IMR-90 (cell line): ENCODE results near the gene GLP2R. TPM values are rescaled to one million over a fixed set of nuclear protein-coding genes. Genes with fewer than 3 reads are reported as not detected.

Experiments used
- ATAC-seq: fragments of 200-7000 bp; cut with Tn5 transposase; 2 replicates; pipeline ENCODE4 v1.9.1; 2020; ENCODE audit warnings: low read depth, mild to moderate bottlenecking, moderate library complexity
- BruUV-seq: library from RNA; stranded (reverse); fragments of 400-500 nt; replicated peaks from 2 replicates; lab custom pipeline; 2021; lab: Mats Ljungman, UMichigan
- CTCF ChIA-PET: fragments of 300-600 bp; formaldehyde crosslinking; extraction: SDS; loops from one replicate; lab custom pipeline; 2021; ENCODE audit warnings: antibody characterized with exemption; lab: Yijun Ruan, JAX
- POLR2A ChIA-PET: fragments of 300-600 bp; sonication (Branson Sonifier 250); formaldehyde crosslinking; loops from one replicate; lab custom pipeline; 2022; ENCODE audit warnings: antibody characterized with exemption; ENCODE audit not compliant: unreplicated experiment; lab: Charles Lee
- DNase-seq: peaks from one replicate; pipeline ENCODE4 v3.0.0; 2013
- H2AFZ ChIP-seq: replicated peaks from 2 replicates; pipeline ENCODE3; 2013; ENCODE audit warnings: low read length, mild to moderate bottlenecking; ENCODE audit not compliant: poor library complexity
- H2AK5ac ChIP-seq: 2 replicates; pipeline ENCODE4 v1.6.1; 2013; ENCODE audit warnings: low read depth, low read length, inconsistent platforms
- H2AK9ac ChIP-seq: replicated peaks from 2 replicates; pipeline ENCODE3; 2013; ENCODE audit warnings: mild to moderate bottlenecking, low read depth, low read length, moderate library complexity; ENCODE audit not compliant: poor library complexity
- H2BK120ac ChIP-seq: 2 replicates; pipeline ENCODE4 v1.6.1; 2013; ENCODE audit warnings: low read depth, low read length, inconsistent platforms
- H2BK15ac ChIP-seq: 3 replicates; pipeline ENCODE4 v1.6.1; 2013; ENCODE audit warnings: low read depth, low read length, inconsistent platforms
- H2BK20ac ChIP-seq: 2 replicates; pipeline ENCODE4 v1.6.1; 2013; ENCODE audit warnings: low read depth, mild to moderate bottlenecking, inconsistent platforms, low read length, moderate library complexity
- H2BK5ac ChIP-seq: 2 replicates; pipeline ENCODE4 v1.6.1; 2013; ENCODE audit warnings: mild to moderate bottlenecking, low read depth, low read length, inconsistent platforms; ENCODE audit not compliant: poor library complexity, severe bottlenecking
- H3K14ac ChIP-seq: replicated peaks from 2 replicates; pipeline ENCODE4 v1.6.1; 2013; ENCODE audit warnings: low read depth, low read length, inconsistent platforms
- H3K18ac ChIP-seq: 2 replicates; pipeline ENCODE4 v1.6.1; 2013; ENCODE audit warnings: low read depth, low read length, control low read depth
- H3K23ac ChIP-seq: 2 replicates; pipeline ENCODE4 v1.6.1; 2013; ENCODE audit warnings: low read depth, low read length, inconsistent platforms
- H3K27ac ChIP-seq: 2 replicates; pipeline ENCODE4 v1.5.1; 2013; ENCODE audit warnings: mild to moderate bottlenecking, control low read depth, low read length; ENCODE audit not compliant: insufficient read depth
- H3K27me3 ChIP-seq: 2 replicates; pipeline ENCODE4 v1.6.1; 2013; ENCODE audit warnings: low read length; ENCODE audit not compliant: control insufficient read depth, insufficient read depth
- H3K36me3 ChIP-seq: 2 replicates; pipeline ENCODE4 v1.6.1; 2013; ENCODE audit warnings: low read length, mixed read lengths; ENCODE audit not compliant: control insufficient read depth, insufficient read depth
- H3K4ac ChIP-seq: 2 replicates; pipeline ENCODE4 v1.6.1; 2013; ENCODE audit warnings: low read depth, low read length, inconsistent platforms
- H3K4me1 ChIP-seq: 2 replicates; pipeline ENCODE4 v1.6.1; 2013; ENCODE audit warnings: low read length, mixed read lengths; ENCODE audit not compliant: control insufficient read depth, insufficient read depth
- H3K4me2 ChIP-seq: 2 replicates; pipeline ENCODE4 v1.6.1; 2013; ENCODE audit warnings: low read depth, mild to moderate bottlenecking, control low read depth, low read length, moderate library complexity
- H3K4me3 ChIP-seq: 2 replicates; pipeline ENCODE4 v1.5.1; 2013; ENCODE audit warnings: low read depth, mild to moderate bottlenecking, control low read depth, low read length, moderate library complexity; ENCODE audit not compliant: insufficient read depth
- H3K56ac ChIP-seq: 2 replicates; pipeline ENCODE4 v1.6.1; 2013; ENCODE audit warnings: low read length, inconsistent platforms; ENCODE audit not compliant: insufficient read depth; ENCODE audit errors: extremely low read depth
- H3K79me1 ChIP-seq, 2 experiments: 2 replicates each; pipeline ENCODE4 v1.6.1; 2013; ENCODE audit warnings: low read length in 2 of 2, inconsistent platforms in 1 of 2, low read depth in 1 of 2
- H3K9ac ChIP-seq: 2 replicates; pipeline ENCODE4 v1.6.1; 2013; ENCODE audit warnings: low read depth, low read length, control low read depth
- H3K9me1 ChIP-seq: 2 replicates; pipeline ENCODE4 v1.6.1; 2013; ENCODE audit warnings: low read length, inconsistent platforms; ENCODE audit not compliant: insufficient read depth
- H3K9me3 ChIP-seq: 2 replicates; pipeline ENCODE4 v1.6.1; 2013; ENCODE audit warnings: low read length; ENCODE audit not compliant: control insufficient read depth, insufficient read depth
- H4K20me1 ChIP-seq: 2 replicates; pipeline ENCODE4 v1.6.1; 2013; ENCODE audit warnings: low read length, inconsistent platforms; ENCODE audit not compliant: insufficient read depth
- H4K5ac ChIP-seq: 2 replicates; pipeline ENCODE4 v1.6.1; 2013; ENCODE audit warnings: mild to moderate bottlenecking, low read depth, low read length, control low read depth
- H4K8ac ChIP-seq, 2 experiments: 2 replicates each; pipeline ENCODE4 v1.6.1; 2013; ENCODE audit warnings: low read depth in 2 of 2, low read length in 2 of 2, control low read depth in 1 of 2, inconsistent platforms in 1 of 2
- H4K91ac ChIP-seq: 2 replicates; pipeline ENCODE4 v1.6.1; 2013; ENCODE audit warnings: low read depth, low read length, inconsistent platforms; ENCODE audit not compliant: insufficient read depth
- CEBPB ChIP-seq: IDR thresholded peaks from 2 replicates; pipeline ENCODE4 v1.6.1; 2012; ENCODE audit warnings: low read depth, low read length, improper control_type of control experiment
- CTCF ChIP-seq: conservative IDR thresholded peaks from 2 replicates; pipeline ENCODE4 v1.5.1; 2012; ENCODE audit warnings: mild to moderate bottlenecking, low read depth, low read length, improper control_type of control experiment
- WGBS, 2 experiments: methylation state at CpG; one replicate each; pipeline versions ENCODE4 v1.1.5 to v1.1.7; 2013; ENCODE audit warnings: missing lambda C conversion rate in 2 of 2; ENCODE audit not compliant: insufficient read length in 1 of 2; ENCODE audit errors: extremely low coverage in 2 of 2; 5-methylcytosine and 5-hydroxymethylcytosine counted together
- dilution Hi-C: fragments of 300-500 bp; cut with HindIII; formaldehyde crosslinking; loops from one replicate; pipeline ENCODE4 v1.14.3; 2018; ENCODE audit warnings: low sequenced_read_pairs; ENCODE audit not compliant: unreplicated experiment
- in situ Hi-C: fragments of 300-500 bp; cut with MboI; formaldehyde crosslinking; loops from 3 replicates; pipeline ENCODE4 v1.14.3; 2019; ENCODE audit warnings: low sequenced_read_pairs, inconsistent platforms, mixed read lengths
- intact Hi-C: fragments of 100-400 bp; cut with micrococcal nuclease; formaldehyde crosslinking; loops from 2 replicates; pipeline ENCODE4 v1.10.0; 2022
- polyA plus RNA-seq, 3 experiments: library from polyadenylated mRNA; depleted of rRNA; stranded (reverse); fragments of >200 nt; gene quantifications; 2 replicates each; pipeline ENCODE4 v1.2.3, GENCODE V29; 2012; ENCODE audit warnings: low replicate concordance in 1 of 3
- total RNA-seq: library from RNA; depleted of rRNA; stranded (reverse); fragments of >200 nt; gene quantifications from 2 replicates; pipeline ENCODE4 v1.2.3, GENCODE V29; 2012

GLP2R gene
- total and polyA plus RNA-seq, 2 of the 4 experiments (the other 2 are of a cell fraction): 0.07 TPM; not detected in 1

GRCh38 chr17:9839433-9839832, 13.7 kb downstream of the GLP2R start:
- no peak overlapping the region for H2AFZ ChIP-seq
- no peak overlapping the region for H3K9ac ChIP-seq
- no peaks in the 10 kb centered on the region for H3K9me3 ChIP-seq
- peaks cover 4% of the 10 kb centered on the region; the same call in 1 of the 2 replicates for H3K9me1 ChIP-seq
- no peak overlapping the region for H3K56ac ChIP-seq
- peak overlapping the region; percentile 31; the same call in 1 of the 2 replicates for H3K18ac ChIP-seq
- TF ChIP-seq CTCF (peak; percentile 26; the same call in 1 of the 2 replicates), CEBPB (no peak)
- H3K27me3 ChIP-seq: no peaks in the 10 kb centered on the region
- H2BK120ac ChIP-seq: peak overlapping the region; percentile 79
- H2AK5ac ChIP-seq: 0 out of 2 replicates have a peak overlapping the region, but pooled peaks have one; percentile 36
- H2AK9ac ChIP-seq: no peak overlapping the region
- POLR2A ChIA-PET: interaction anchor here (0.5 kb wide), 1 partner anchor 42 kb away, joined by 8 read pairs; no protein-coding TSS in a partner anchor
- dilution Hi-C loops (no loop called here), in situ Hi-C loops (no loop called here), intact Hi-C loops (no loop called here)
- H4K20me1 ChIP-seq: no peaks in the 10 kb centered on the region
- 40% methylated on average over 1 of the region's 4 CpGs; no CpG with 5 or more reads in 1 of the 2 experiments for WGBS, 2 experiments
- DNase-seq (peak; percentile 26), ATAC-seq (no peak)
- H3K4me1 ChIP-seq: peaks cover 17% of the 10 kb centered on the region
- peak overlapping the region; percentile 46 for H2BK20ac ChIP-seq
- H3K14ac ChIP-seq: no peak overlapping the region
- H4K5ac ChIP-seq: no peak overlapping the region; the same call in 1 of the 2 replicates
- H3K23ac ChIP-seq: no peak overlapping the region
- CTCF ChIA-PET: interaction anchor here (0.8 kb wide), 1 partner anchor 10 kb away, joined by 4 read pairs; no protein-coding TSS in a partner anchor
- peak overlapping the region in 1 of 2 experiments; percentile 56; a peak in 1 of 4 replicates for H4K8ac ChIP-seq
- H3K4me2 ChIP-seq: no peak overlapping the region
- H2BK15ac ChIP-seq: no peak overlapping the region; the same call in 2 of the 3 replicates
- H3K4me3 ChIP-seq: no peak overlapping the region
- BruUV-seq: no TSS peak
- H2BK5ac ChIP-seq: no peak overlapping the region
- H3K36me3 ChIP-seq: no peaks in the 10 kb centered on the region
- no peak overlapping the region for H3K27ac ChIP-seq
- H4K91ac ChIP-seq: peak overlapping the region; percentile 26; the same call in 1 of the 2 replicates
- H3K4ac ChIP-seq: peak overlapping the region; percentile 56; the same call in 1 of the 2 replicates
- H3K79me1 ChIP-seq: no peaks in the 10 kb centered on the region
